ENCODE measurements around the gene PLCB1. TPM values are rescaled to one million over a fixed set of nuclear protein-coding genes. Genes with fewer than 3 reads are reported as not detected.

The PLCB1 gene
- total and polyA plus RNA-seq, 2 donors (not counting 3 experiments of a cell fraction or from before 2014, with no cell fraction given) = 10.2 to 53.4 TPM

DNA sequence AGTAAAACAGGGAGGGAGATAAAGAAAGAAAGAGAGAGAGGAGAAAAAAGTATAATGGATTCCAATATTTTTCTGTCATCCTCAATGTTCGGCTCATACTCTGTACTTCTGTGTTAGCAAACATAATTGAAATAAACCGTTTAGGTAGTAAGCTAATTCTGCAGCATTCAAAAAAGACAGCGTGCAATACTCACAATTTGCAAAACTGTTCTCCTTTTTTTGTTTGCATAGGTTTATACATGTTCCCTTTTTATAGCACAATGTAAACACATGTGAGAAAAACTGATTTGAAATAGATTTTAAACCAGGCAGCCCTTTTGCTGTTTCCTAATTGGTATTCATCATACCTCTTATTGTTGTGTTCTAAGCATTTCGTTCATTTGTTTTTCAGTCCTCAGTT is 188.9 kb downstream of the PLCB1 start:
- no peaks in the 10 kb centered on the region for H3K4me1 ChIP-seq (ENCODE audit: control insufficient read depth, extremely low read depth, insufficient read depth, low read length)
- H3K9me3 ChIP-seq (replicated peaks; ENCODE audit: control insufficient read depth, insufficient read depth, low read length) = no peaks in the 10 kb centered on the region
- no peak for DNase-seq (ENCODE audit: low read depth, low spot score)
- H3K4me2 ChIP-seq (ENCODE audit: insufficient read depth, low read length) = no peak overlapping the region
- no peaks in the 10 kb centered on the region for H3K79me2 ChIP-seq (ENCODE audit: control insufficient read depth, insufficient read depth, low read length)
- no peaks in the 10 kb centered on the region for H3K9me1 ChIP-seq (replicated peaks; ENCODE audit: control insufficient read depth, extremely low read depth, insufficient read depth, low read length)
- no TSS peak for BruUV-seq (replicated peaks)
- no peak overlapping the region for H3K4me3 ChIP-seq (replicated peaks in 1 of 3; ENCODE audit: insufficient read depth in 1 of 3, low read depth in 1 of 3, low read length in 3 of 3)
- no peaks in the 10 kb centered on the region for H4K20me1 ChIP-seq (replicated peaks; ENCODE audit: control insufficient read depth, extremely low read depth, insufficient read depth, low read length)
- CTCF ChIA-PET = no interaction called here
- H3K27me3 ChIP-seq (ENCODE audit: control insufficient read depth in 2 of 2, insufficient read depth in 2 of 2, low read length in 2 of 2) = no peaks in the 10 kb centered on the region
- TF ChIP-seq, protein P1, sequence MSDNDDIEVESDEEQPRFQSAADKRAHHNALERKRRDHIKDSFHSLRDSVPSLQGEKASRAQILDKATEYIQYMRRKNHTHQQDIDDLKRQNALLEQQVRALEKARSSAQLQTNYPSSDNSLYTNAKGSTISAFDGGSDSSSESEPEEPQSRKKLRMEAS (IDR thresholded peaks at IDR 0.05; ENCODE audit: insufficient read depth, insufficient read length) = no peak
- no peak for TF ChIP-seq EZH2 (IDR thresholded peaks at IDR 0.05; ENCODE audit: borderline replicate concordance, low read depth, low read length, severe bottlenecking)
- no peak for TF ChIP-seq GATA2 (IDR thresholded peaks at IDR 0.05; ENCODE audit: insufficient read depth, insufficient read length, low read depth, low read length)
- no peak for TF ChIP-seq JUN (IDR thresholded peaks at IDR 0.05; ENCODE audit: borderline replicate concordance, insufficient read depth, insufficient read length, low read depth)
- no peak for TF ChIP-seq FOS (IDR thresholded peaks at IDR 0.05; ENCODE audit: borderline replicate concordance, insufficient read depth, low read length)
- no peak for TF ChIP-seq POLR2A (IDR thresholded peaks at IDR 0.05; ENCODE audit: low read depth, low read length)
- TF ChIP-seq, protein P2, sequence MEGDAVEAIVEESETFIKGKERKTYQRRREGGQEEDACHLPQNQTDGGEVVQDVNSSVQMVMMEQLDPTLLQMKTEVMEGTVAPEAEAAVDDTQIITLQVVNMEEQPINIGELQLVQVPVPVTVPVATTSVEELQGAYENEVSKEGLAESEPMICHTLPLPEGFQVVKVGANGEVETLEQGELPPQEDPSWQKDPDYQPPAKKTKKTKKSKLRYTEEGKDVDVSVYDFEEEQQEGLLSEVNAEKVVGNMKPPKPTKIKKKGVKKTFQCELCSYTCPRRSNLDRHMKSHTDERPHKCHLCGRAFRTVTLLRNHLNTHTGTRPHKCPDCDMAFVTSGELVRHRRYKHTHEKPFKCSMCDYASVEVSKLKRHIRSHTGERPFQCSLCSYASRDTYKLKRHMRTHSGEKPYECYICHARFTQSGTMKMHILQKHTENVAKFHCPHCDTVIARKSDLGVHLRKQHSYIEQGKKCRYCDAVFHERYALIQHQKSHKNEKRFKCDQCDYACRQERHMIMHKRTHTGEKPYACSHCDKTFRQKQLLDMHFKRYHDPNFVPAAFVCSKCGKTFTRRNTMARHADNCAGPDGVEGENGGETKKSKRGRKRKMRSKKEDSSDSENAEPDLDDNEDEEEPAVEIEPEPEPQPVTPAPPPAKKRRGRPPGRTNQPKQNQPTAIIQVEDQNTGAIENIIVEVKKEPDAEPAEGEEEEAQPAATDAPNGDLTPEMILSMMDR (IDR thresholded peaks at IDR 0.05; ENCODE audit: extremely low read depth in 1 of 2, insufficient read depth in 1 of 2, low read depth in 1 of 2, low read length in 2 of 2) = no peak
- no peak for TF ChIP-seq POLR2AphosphoS5 (IDR thresholded peaks at IDR 0.05; ENCODE audit: insufficient read depth, low read depth, low read length)
- no peak for TF ChIP-seq MYC (IDR thresholded peaks at IDR 0.05; ENCODE audit: low read depth, low read length)
- POLR2A ChIA-PET = no interaction called here
- no peaks in the 10 kb centered on the region for H3K36me3 ChIP-seq (ENCODE audit: control insufficient read depth in 2 of 2, extremely low read depth in 1 of 2, insufficient read depth in 2 of 2, low read length in 2 of 2)
- no peak overlapping the region for H3K9ac ChIP-seq (replicated peaks; ENCODE audit: extremely low read depth, insufficient read depth, low read length)
- FAIRE-seq = no peak
- no peak overlapping the region for H3K27ac ChIP-seq (ENCODE audit: insufficient read depth, low read depth, low read length)
- intact Hi-C loops (cut with micrococcal nuclease) = no loop called here
- no peak overlapping the region for H2AFZ ChIP-seq (ENCODE audit: low read depth, low read length)
- dilution Hi-C loops (cut with MboI; ENCODE audit: extremely low pct_ligation_motif_present, low sequenced_read_pairs) = no loop called here
